ENCODE data around the gene RPAIN.

Gene RPAIN

DNA sequence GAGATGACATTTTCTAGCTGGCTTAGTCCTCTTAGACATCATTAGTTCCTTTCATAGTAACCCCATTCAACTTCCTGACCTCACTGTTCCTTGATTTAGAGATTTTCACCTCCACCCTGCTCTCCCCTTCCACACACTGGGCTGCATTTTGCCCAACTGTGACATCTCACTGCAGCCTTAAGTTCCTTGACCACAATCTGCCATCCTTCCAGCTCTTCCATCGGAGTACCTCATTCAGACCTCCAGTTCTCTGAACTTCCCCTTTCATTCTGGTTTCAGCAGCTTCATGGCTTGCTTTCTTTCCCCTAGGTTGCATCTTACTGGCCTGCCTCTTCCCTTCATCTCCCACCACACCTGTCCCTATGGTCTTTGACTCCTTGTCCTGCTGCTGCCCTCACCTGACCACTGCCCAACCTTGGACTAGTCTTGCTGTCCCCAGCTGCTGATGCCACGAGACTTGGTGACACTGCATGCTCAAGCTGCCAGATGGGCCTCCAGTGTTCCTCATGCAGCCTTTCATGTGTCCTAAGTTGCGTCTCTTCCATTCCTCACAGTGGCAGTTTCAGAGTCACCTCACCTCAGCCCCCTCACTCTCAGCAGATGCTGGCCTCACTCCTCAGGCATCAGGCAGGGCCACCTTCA, 41.3 kb upstream of the RPAIN start:
- Histone ChIP-seq H3K4me3 (ENCODE audit: low read length) (no peak overlapping the region), H3K9me2 (replicated peaks; ENCODE audit: control insufficient read depth, low read length) (no peaks in the 10 kb centered on the region), H3K27ac (ENCODE audit: low read depth, low read length) (no peak overlapping the region), H3K4me2 (ENCODE audit: low read length) (no peak overlapping the region), H3K79me2 (ENCODE audit: control insufficient read depth, low read length) (no peaks in the 10 kb centered on the region), H3K4me1 (ENCODE audit: control insufficient read depth, low read length) (no peaks in the 10 kb centered on the region), H3K36me3 (ENCODE audit: control insufficient read depth, low read length) (peaks cover 88% of the 10 kb centered on the region), H3K9me3 (ENCODE audit: control insufficient read depth, insufficient read depth, low read length) (no peaks in the 10 kb centered on the region), H3F3A (ENCODE audit: control insufficient read depth, insufficient read depth) (peaks cover 42% of the 10 kb centered on the region), H3K27me3 (ENCODE audit: control insufficient read depth, low read length) (no peaks in the 10 kb centered on the region), H4K20me1 (ENCODE audit: control insufficient read depth, insufficient read depth, low read depth, low read length) (no peaks in the 10 kb centered on the region)
- no peak for TF ChIP-seq EZH2phosphoT487 (IDR thresholded peaks at IDR 0.05; ENCODE audit: borderline replicate concordance, low read length)
- TF ChIP-seq, protein P1, sequence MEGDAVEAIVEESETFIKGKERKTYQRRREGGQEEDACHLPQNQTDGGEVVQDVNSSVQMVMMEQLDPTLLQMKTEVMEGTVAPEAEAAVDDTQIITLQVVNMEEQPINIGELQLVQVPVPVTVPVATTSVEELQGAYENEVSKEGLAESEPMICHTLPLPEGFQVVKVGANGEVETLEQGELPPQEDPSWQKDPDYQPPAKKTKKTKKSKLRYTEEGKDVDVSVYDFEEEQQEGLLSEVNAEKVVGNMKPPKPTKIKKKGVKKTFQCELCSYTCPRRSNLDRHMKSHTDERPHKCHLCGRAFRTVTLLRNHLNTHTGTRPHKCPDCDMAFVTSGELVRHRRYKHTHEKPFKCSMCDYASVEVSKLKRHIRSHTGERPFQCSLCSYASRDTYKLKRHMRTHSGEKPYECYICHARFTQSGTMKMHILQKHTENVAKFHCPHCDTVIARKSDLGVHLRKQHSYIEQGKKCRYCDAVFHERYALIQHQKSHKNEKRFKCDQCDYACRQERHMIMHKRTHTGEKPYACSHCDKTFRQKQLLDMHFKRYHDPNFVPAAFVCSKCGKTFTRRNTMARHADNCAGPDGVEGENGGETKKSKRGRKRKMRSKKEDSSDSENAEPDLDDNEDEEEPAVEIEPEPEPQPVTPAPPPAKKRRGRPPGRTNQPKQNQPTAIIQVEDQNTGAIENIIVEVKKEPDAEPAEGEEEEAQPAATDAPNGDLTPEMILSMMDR (IDR thresholded peaks at IDR 0.05; ENCODE audit: low read depth, low read length, poor library complexity, severe bottlenecking), result no peak

GRCh38 chr17:5379351-5380107, 40.5 kb upstream of the RPAIN start:
- H3K9me2 ChIP-seq (replicated peaks; ENCODE audit: control insufficient read depth, low read length), result no peaks in the 10 kb centered on the region
- H4K20me1 ChIP-seq (ENCODE audit: control insufficient read depth, insufficient read depth, low read depth, low read length), result no peaks in the 10 kb centered on the region
- TF ChIP-seq EZH2phosphoT487 (IDR thresholded peaks at IDR 0.05; ENCODE audit: borderline replicate concordance, low read length), result no peak
- H3K4me1 ChIP-seq (ENCODE audit: control insufficient read depth, low read length), result no peaks in the 10 kb centered on the region
- H3K36me3 ChIP-seq (ENCODE audit: control insufficient read depth, low read length), result peaks cover 91% of the 10 kb centered on the region
- no peaks in the 10 kb centered on the region for H3K79me2 ChIP-seq (ENCODE audit: control insufficient read depth, low read length)
- no peak overlapping the region for H3K4me2 ChIP-seq (ENCODE audit: low read length)
- no peaks in the 10 kb centered on the region for H3K9me3 ChIP-seq (ENCODE audit: control insufficient read depth, insufficient read depth, low read length)
- no peak overlapping the region for H3K4me3 ChIP-seq (ENCODE audit: low read length)
- H3F3A ChIP-seq (ENCODE audit: control insufficient read depth, insufficient read depth), result peaks cover 49% of the 10 kb centered on the region
- H3K27ac ChIP-seq (ENCODE audit: low read depth, low read length), result peak overlapping the region; percentile 11; the same call in 1 of the 2 replicates
- no peaks in the 10 kb centered on the region for H3K27me3 ChIP-seq (ENCODE audit: control insufficient read depth, low read length)

DNA sequence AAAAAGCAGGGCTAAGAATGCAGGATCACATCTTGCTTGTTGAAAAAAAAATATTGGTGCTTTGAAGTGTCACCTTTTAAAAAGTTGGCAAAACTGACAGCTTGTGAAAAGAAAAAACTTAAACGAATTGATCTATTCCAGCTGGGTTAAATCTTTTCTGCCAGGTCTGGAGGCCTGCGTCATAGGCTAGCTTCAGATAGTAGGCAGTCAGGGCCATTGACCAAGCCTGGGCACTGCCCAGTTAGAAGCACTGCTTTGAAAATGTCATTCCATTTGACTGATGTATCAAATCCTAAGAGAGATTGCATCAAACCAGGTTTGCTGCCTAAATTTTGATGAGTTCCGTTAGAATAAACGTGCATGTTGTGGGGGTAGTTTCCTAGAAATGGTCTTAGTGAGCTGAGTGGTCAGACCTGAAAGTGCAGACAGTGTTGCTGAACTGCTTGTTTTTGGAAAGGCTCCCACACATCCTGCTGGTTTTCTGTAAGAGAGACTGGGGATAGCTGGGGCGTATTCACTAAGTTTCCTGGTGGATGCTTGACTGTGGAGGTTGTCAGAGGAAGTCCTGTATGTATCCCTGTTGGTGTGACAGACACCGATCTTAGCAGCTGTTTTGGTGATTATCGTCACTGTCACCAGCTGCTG, 39.4 kb upstream of the RPAIN start:
- Histone ChIP-seq H3K4me2 (ENCODE audit: low read length) (no peak overlapping the region), H3K27ac (ENCODE audit: low read depth, low read length) (no peak overlapping the region), H3K79me2 (ENCODE audit: control insufficient read depth, low read length) (no peaks in the 10 kb centered on the region), H3K4me3 (ENCODE audit: low read length) (no peak overlapping the region), H3K4me1 (ENCODE audit: control insufficient read depth, low read length) (no peaks in the 10 kb centered on the region), H3K9me3 (ENCODE audit: control insufficient read depth, insufficient read depth, low read length) (no peaks in the 10 kb centered on the region), H3K36me3 (ENCODE audit: control insufficient read depth, low read length) (peaks cover 94% of the 10 kb centered on the region), H3K9me2 (replicated peaks; ENCODE audit: control insufficient read depth, low read length) (no peaks in the 10 kb centered on the region), H3F3A (ENCODE audit: control insufficient read depth, insufficient read depth) (peaks cover 59% of the 10 kb centered on the region), H4K20me1 (ENCODE audit: control insufficient read depth, insufficient read depth, low read depth, low read length) (no peaks in the 10 kb centered on the region), H3K27me3 (ENCODE audit: control insufficient read depth, low read length) (no peaks in the 10 kb centered on the region)
- no peak for TF ChIP-seq EZH2phosphoT487 (IDR thresholded peaks at IDR 0.05; ENCODE audit: borderline replicate concordance, low read length)
- TF ChIP-seq, protein P1 (IDR thresholded peaks at IDR 0.05; ENCODE audit: low read depth, low read length, poor library complexity, severe bottlenecking), result no peak
